ELR (cell line): ENCODE results near the gene STOX2.

ENCODE experiments used
- DNase-seq: peaks from one replicate; pipeline ENCODE4 v3.0.0-alpha.2; 2015; ENCODE audit warnings: low read depth

Gene STOX2

GRCh38 chr4:183905081-183905592, at the start of gene STOX2:
Gene STOX2, plus strand, starts transcription at chr4:183905307. Its CDS starts 1,484 bp downstream, at chr4:183906791.
- no peak for DNase-seq

GRCh38 chr4:183855323-183856190, 49.5 kb upstream of the STOX2 start:
- DNase-seq: no peak

GRCh38 chr4:183857040-183857439, 48.1 kb upstream of the STOX2 start:
- no peak for DNase-seq

- no peak for DNase-seq
These were observed 47.0 kb upstream of the STOX2 start for GRCh38 chr4:183858011-183858615.

- DNase-seq: no peak
These were observed 45.0 kb upstream of the STOX2 start for GRCh38 chr4:183860119-183860518.

GRCh38 chr4:183860731-183861130, 44.4 kb upstream of the STOX2 start:
- DNase-seq: no peak

- DNase-seq: no peak
These were observed 43.7 kb upstream of the STOX2 start for GRCh38 chr4:183861426-183861825.

GRCh38 chr4:183863155-183863825, 41.8 kb upstream of the STOX2 start:
- no peak for DNase-seq

- no peak for DNase-seq
These were observed 37.9 kb upstream of the STOX2 start for GRCh38 chr4:183867247-183867646.

GRCh38 chr4:183870997-183871396, 34.1 kb upstream of the STOX2 start:
- DNase-seq: no peak

GRCh38 chr4:183871581-183871980, 33.5 kb upstream of the STOX2 start:
- DNase-seq: no peak

GRCh38 chr4:183872531-183872930, 32.6 kb upstream of the STOX2 start:
- DNase-seq: no peak

- no peak for DNase-seq
These were observed 31.5 kb upstream of the STOX2 start for GRCh38 chr4:183873409-183874185.

- DNase-seq: no peak
These were observed 29.8 kb upstream of the STOX2 start for GRCh38 chr4:183875251-183875825.

- peak; percentile 1 for DNase-seq
These were observed 28.7 kb upstream of the STOX2 start for GRCh38 chr4:183876268-183876934.

- no peak for DNase-seq
These were observed 26.7 kb upstream of the STOX2 start for GRCh38 chr4:183878251-183878970.

- DNase-seq: no peak
These were observed 19.8 kb upstream of the STOX2 start for GRCh38 chr4:183885205-183885720.

GRCh38 chr4:183887351-183887750, 17.8 kb upstream of the STOX2 start:
- no peak for DNase-seq

GRCh38 chr4:183888564-183888963, 16.5 kb upstream of the STOX2 start:
- no peak for DNase-seq

GRCh38 chr4:183889190-183889589, 15.9 kb upstream of the STOX2 start:
- no peak for DNase-seq
